Measurements from ENCODE around the gene ESYT1. TPM values are rescaled to one million over a fixed set of nuclear protein-coding genes. Genes with fewer than 3 reads are reported as not detected.
A peak's percentile ranks its signal among the peaks of the same experiment; 100 is the strongest.

ESYT1 gene
- total and polyA plus RNA-seq, 7 experiments from 2014 or later, result 121 to 353 (median 244) TPM

GRCh38 chr12:56163533-56164344 lies 35.7 kb downstream of the ESYT1 start:
- Mint-ChIP-seq H3K4me1 (peaks cover 24 to 49% (median 39%) of the 10 kb centered on the region in 7 donors), H3K27ac (peak overlapping the region in 5 of 9 donors; percentile 24 to 82 (median 38)), H3K4me3 (no peak overlapping the region), H3K36me3 (peaks cover 0 to 50% (median 24%) of the 10 kb centered on the region in 5 donors), H3K9me3 (no peaks in the 10 kb centered on the region), H3K27me3 (no peaks in the 10 kb centered on the region)
- CTCF ChIA-PET, result interaction anchor here (0.9 to 3.4 kb wide), 2 partner anchors 37 to 47 kb away, joined by 4 to 15 read pairs; partner anchors contain the start of genes ESYT1 and RPL41
- no peak for ATAC-seq
- no peak overlapping the region for H3K4me3 ChIP-seq (ENCODE audit: low read length)
- no peaks in the 10 kb centered on the region for H3K9me3 ChIP-seq (ENCODE audit: control insufficient read depth in 2 of 3, low read length in 3 of 3)
- no peak for DNase-seq
- no peaks in the 10 kb centered on the region for H3K27me3 ChIP-seq (ENCODE audit: control insufficient read depth in 2 of 2, insufficient read depth in 2 of 2, low read length in 2 of 2)
- intact Hi-C loops (cut with micrococcal nuclease), result no loop called here
- POLR2A ChIA-PET, result interaction anchor here (0.8 to 12.7 kb wide), 9 partner anchors 9 to 46 kb away, joined by 3 to 161 read pairs (median 4); partner anchors contain the start of genes ESYT1, RPL41, SMARCC2 and ZC3H10
- H3K27ac ChIP-seq (ENCODE audit: low read depth, low read length), result no peak overlapping the region
- H3K4me1 ChIP-seq (ENCODE audit: control insufficient read depth in 2 of 2, insufficient read depth in 2 of 2, low read length in 2 of 2), result peaks cover 18 to 19% of the 10 kb centered on the region in 2 donors
- peaks cover 17 to 88% (median 20%) of the 10 kb centered on the region in 3 experiments for H3K36me3 ChIP-seq (ENCODE audit: control insufficient read depth in 2 of 3, insufficient read depth in 3 of 3, low read length in 3 of 3)

- peaks cover 0 to 50% (median 24%) of the 10 kb centered on the region in 5 donors for H3K36me3 Mint-ChIP-seq
Measured at GRCh38 chr12:56164345-56164729, 36.3 kb downstream of the ESYT1 start.

GRCh38 chr12:56165369-56165768 lies 37.3 kb downstream of the ESYT1 start:
- H3K4me3 Mint-ChIP-seq, result no peak overlapping the region

More at GRCh38 chr12:56164345-56164729, 36.3 kb downstream of the ESYT1 start:
- H3K9me3 Mint-ChIP-seq, result no peaks in the 10 kb centered on the region
- H3K4me1 Mint-ChIP-seq, result peaks cover 18 to 44% (median 33%) of the 10 kb centered on the region in 7 donors
- peak overlapping the region in 4 of 9 donors; percentile 22 to 52 (median 46) for H3K27ac Mint-ChIP-seq
- Histone ChIP-seq H3K27me3 (ENCODE audit: control insufficient read depth in 2 of 2, insufficient read depth in 2 of 2, low read length in 2 of 2) (no peaks in the 10 kb centered on the region), H3K27ac (ENCODE audit: low read depth, low read length) (no peak overlapping the region), H3K36me3 (ENCODE audit: control insufficient read depth in 2 of 3, insufficient read depth in 3 of 3, low read length in 3 of 3) (peaks cover 17 to 94% (median 20%) of the 10 kb centered on the region in 3 experiments), H3K9me3 (ENCODE audit: control insufficient read depth in 2 of 3, low read length in 3 of 3) (no peaks in the 10 kb centered on the region), H3K4me1 (ENCODE audit: control insufficient read depth in 2 of 2, insufficient read depth in 2 of 2, low read length in 2 of 2) (peaks cover 18 to 19% of the 10 kb centered on the region in 2 donors), H3K4me3 (ENCODE audit: low read length) (no peak overlapping the region)
- ATAC-seq (no peak), DNase-seq (no peak)
- intact Hi-C loops (cut with micrococcal nuclease), result no loop called here
- ChIA-PET POLR2A (interaction anchor here (0.8 to 12.7 kb wide), 5 partner anchors 9 to 36 kb away, joined by 3 to 161 read pairs (median 5); partner anchors contain the start of gene ESYT1), CTCF (no interaction called here)
- no peaks in the 10 kb centered on the region for H3K27me3 Mint-ChIP-seq
- no peak overlapping the region for H3K4me3 Mint-ChIP-seq

GRCh38 chr12:56169229-56169759 lies 41.2 kb downstream of the ESYT1 start:
- no peak overlapping the region for H3K4me3 Mint-ChIP-seq
- no peaks in the 10 kb centered on the region for H3K9me3 ChIP-seq (ENCODE audit: control insufficient read depth in 2 of 3, low read length in 3 of 3)
- POLR2A ChIA-PET, result interaction anchor here (1.0 to 1.3 kb wide), 2 partner anchors 8 to 19 kb away, joined by 5 to 6 read pairs; no protein-coding TSS in a partner anchor
- no peak overlapping the region for H3K4me3 ChIP-seq (ENCODE audit: low read length)
- peak overlapping the region in 8 of 9 donors; percentile 6 to 88 (median 55) for H3K27ac Mint-ChIP-seq
- CTCF ChIA-PET, result no interaction called here
- no peak for ATAC-seq
- no peak for DNase-seq
- H3K27ac ChIP-seq (ENCODE audit: low read depth, low read length), result no peak overlapping the region
- H3K4me1 ChIP-seq (ENCODE audit: control insufficient read depth in 2 of 2, insufficient read depth in 2 of 2, low read length in 2 of 2), result no peaks in the 10 kb centered on the region
- intact Hi-C loops (cut with micrococcal nuclease), result no loop called here
- peaks cover 11 to 55% (median 23%) of the 10 kb centered on the region in 5 donors for H3K36me3 Mint-ChIP-seq
- peaks cover 0 to 10% (median 0%) of the 10 kb centered on the region in 7 donors for H3K4me1 Mint-ChIP-seq
- H3K27me3 Mint-ChIP-seq, result no peaks in the 10 kb centered on the region
- peaks cover 35 to 98% (median 44%) of the 10 kb centered on the region in 3 experiments for H3K36me3 ChIP-seq (ENCODE audit: control insufficient read depth in 2 of 3, insufficient read depth in 3 of 3, low read length in 3 of 3)
- H3K27me3 ChIP-seq (ENCODE audit: control insufficient read depth in 2 of 2, insufficient read depth in 2 of 2, low read length in 2 of 2), result no peaks in the 10 kb centered on the region
- no peaks in the 10 kb centered on the region for H3K9me3 Mint-ChIP-seq

More at GRCh38 chr12:56165369-56165768, 37.3 kb downstream of the ESYT1 start:
- Histone ChIP-seq H3K4me1 (ENCODE audit: control insufficient read depth in 2 of 2, insufficient read depth in 2 of 2, low read length in 2 of 2) (peaks cover 7 to 9% of the 10 kb centered on the region in 2 donors), H3K27ac (ENCODE audit: low read depth, low read length) (no peak overlapping the region), H3K27me3 (ENCODE audit: control insufficient read depth in 2 of 2, insufficient read depth in 2 of 2, low read length in 2 of 2) (no peaks in the 10 kb centered on the region), H3K36me3 (ENCODE audit: control insufficient read depth in 2 of 3, insufficient read depth in 3 of 3, low read length in 3 of 3) (peaks cover 27 to 98% (median 31%) of the 10 kb centered on the region in 3 experiments), H3K9me3 (ENCODE audit: control insufficient read depth in 2 of 3, low read length in 3 of 3) (no peaks in the 10 kb centered on the region), H3K4me3 (ENCODE audit: low read length) (no peak overlapping the region)
- H3K27ac Mint-ChIP-seq, result peak overlapping the region in 3 of 9 donors; percentile 62 to 65 (median 65)
- ATAC-seq, result no peak
- H3K4me1 Mint-ChIP-seq, result peaks cover 8 to 34% (median 23%) of the 10 kb centered on the region in 7 donors
- DNase-seq, result no peak
- POLR2A ChIA-PET, result interaction anchor here (0.7 to 12.7 kb wide), 5 partner anchors 10 to 47 kb away, joined by 3 to 161 read pairs (median 4); partner anchors contain the start of genes ESYT1, SMARCC2 and ZC3H10
- intact Hi-C loops (cut with micrococcal nuclease), result no loop called here
- no peaks in the 10 kb centered on the region for H3K27me3 Mint-ChIP-seq
- CTCF ChIA-PET, result interaction anchor here (0.7 to 1.2 kb wide), 2 partner anchors 37 to 192 kb away, joined by 3 read pairs; partner anchors contain the start of genes ESYT1 and RAB5B
- peaks cover 4 to 49% (median 22%) of the 10 kb centered on the region in 5 donors for H3K36me3 Mint-ChIP-seq
- no peaks in the 10 kb centered on the region for H3K9me3 Mint-ChIP-seq

- peaks cover 19 to 54% (median 23%) of the 10 kb centered on the region in 5 donors for H3K36me3 Mint-ChIP-seq
- H3K4me1 ChIP-seq (ENCODE audit: control insufficient read depth in 2 of 2, insufficient read depth in 2 of 2, low read length in 2 of 2), result no peaks in the 10 kb centered on the region
- ATAC-seq (no peak), DNase-seq (no peak)
- peaks cover 0 to 6% (median 0%) of the 10 kb centered on the region in 7 donors for H3K4me1 Mint-ChIP-seq
- H3K4me3 Mint-ChIP-seq, result no peak overlapping the region
- POLR2A ChIA-PET, result interaction anchor here (0.5 to 2.5 kb wide), 6 partner anchors 8 to 911 kb away, joined by 3 to 7 read pairs (median 3); no protein-coding TSS in a partner anchor
- intact Hi-C loops (cut with micrococcal nuclease), result no loop called here
- peak overlapping the region in 1 of 9 donors; percentile 44 for H3K27ac Mint-ChIP-seq
- no peaks in the 10 kb centered on the region for H3K9me3 Mint-ChIP-seq
- no peaks in the 10 kb centered on the region for H3K27me3 ChIP-seq (ENCODE audit: control insufficient read depth in 2 of 2, insufficient read depth in 2 of 2, low read length in 2 of 2)
- peaks cover 37 to 88% (median 60%) of the 10 kb centered on the region in 3 experiments for H3K36me3 ChIP-seq (ENCODE audit: control insufficient read depth in 2 of 3, insufficient read depth in 3 of 3, low read length in 3 of 3)
- H3K9me3 ChIP-seq (ENCODE audit: control insufficient read depth in 2 of 3, low read length in 3 of 3), result no peaks in the 10 kb centered on the region
- H3K4me3 ChIP-seq (ENCODE audit: low read length), result no peak overlapping the region
- no peak overlapping the region for H3K27ac ChIP-seq (ENCODE audit: low read depth, low read length)
- H3K27me3 Mint-ChIP-seq, result no peaks in the 10 kb centered on the region
- CTCF ChIA-PET, result no interaction called here
Measured at GRCh38 chr12:56172839-56173238, 44.8 kb downstream of the ESYT1 start.

GRCh38 chr12:56178347-56178746 lies 50.3 kb downstream of the ESYT1 start:
- Histone ChIP-seq H3K4me3 (ENCODE audit: low read length) (no peak overlapping the region), H3K4me1 (ENCODE audit: control insufficient read depth in 2 of 2, insufficient read depth in 2 of 2, low read length in 2 of 2) (no peaks in the 10 kb centered on the region), H3K27me3 (ENCODE audit: control insufficient read depth in 2 of 2, insufficient read depth in 2 of 2, low read length in 2 of 2) (no peaks in the 10 kb centered on the region), H3K36me3 (ENCODE audit: control insufficient read depth in 2 of 3, insufficient read depth in 3 of 3, low read length in 3 of 3) (peaks cover 38 to 85% (median 39%) of the 10 kb centered on the region in 3 experiments), H3K27ac (ENCODE audit: low read depth, low read length) (no peak overlapping the region), H3K9me3 (ENCODE audit: control insufficient read depth in 2 of 3, low read length in 3 of 3) (no peaks in the 10 kb centered on the region)
- H3K4me1 Mint-ChIP-seq, result peaks cover 0 to 6% (median 0%) of the 10 kb centered on the region in 7 donors
- DNase-seq (no peak), ATAC-seq (peak; percentile 18)
- peak overlapping the region in 4 of 9 donors; percentile 9 to 72 (median 34) for H3K27ac Mint-ChIP-seq
- peaks cover 25 to 62% (median 35%) of the 10 kb centered on the region in 5 donors for H3K36me3 Mint-ChIP-seq
- POLR2A ChIA-PET, result interaction anchor here (0.8 to 1.3 kb wide), 2 partner anchors 37 to 48 kb away, joined by 3 read pairs; no protein-coding TSS in a partner anchor
- CTCF ChIA-PET, result interaction anchor here (1.2 kb wide), 1 partner anchor 50 kb away, joined by 4 read pairs; the partner anchor contains the start of gene ESYT1
- intact Hi-C loops (cut with micrococcal nuclease), result no loop called here
- H3K27me3 Mint-ChIP-seq, result no peaks in the 10 kb centered on the region
- H3K9me3 Mint-ChIP-seq, result no peaks in the 10 kb centered on the region
- no peak overlapping the region for H3K4me3 Mint-ChIP-seq

All from naive thymus-derived CD4-positive, alpha-beta T cell (primary cell).